A673 (cell line): Measurements from ENCODE around the gene LMAN1L. TPM values are rescaled to one million over a fixed set of nuclear protein-coding genes. Genes with fewer than 3 reads are reported as not detected.

Source experiments
- BruUV-seq: library from RNA; stranded (reverse); fragments of 400-500 nt; replicated peaks from 2 replicates; lab custom pipeline; 2021; lab: Mats Ljungman, UMichigan
- CTCF ChIA-PET: fragments of 300-600 bp; sonication (Branson Sonifier 250); formaldehyde crosslinking; loops from one replicate; lab custom pipeline; 2022; ENCODE audit warnings: antibody characterized with exemption; lab: Charles Lee
- POLR2A ChIA-PET: fragments of 300-600 bp; sonication (Branson Sonifier 250); formaldehyde crosslinking; loops from one replicate; lab custom pipeline; 2022; ENCODE audit warnings: antibody characterized with exemption; ENCODE audit not compliant: low non-redundant PET; lab: Charles Lee
- DNase-seq: peaks from one replicate; pipeline ENCODE4 v3.0.0-alpha.2; 2015; ENCODE audit warnings: low spot score
- H3K27ac ChIP-seq: fragments of 200-600 bp; sonication (generic); 2 replicates; pipeline ENCODE4 v1.5.1; 2016; ENCODE audit warnings: mixed run types, low read depth, mild to moderate bottlenecking, mixed read lengths, antibody characterized with exemption, low read length; ENCODE audit not compliant: poor library complexity, severe bottlenecking
- H3K27me3 ChIP-seq: fragments of 200-600 bp; sonication (generic); replicated peaks from 2 replicates; pipeline ENCODE4 v1.6.1; 2017; ENCODE audit warnings: mixed run types, low read depth, mild to moderate bottlenecking, mixed read lengths, antibody characterized with exemption, low read length; ENCODE audit not compliant: insufficient read depth, poor library complexity
- H3K36me3 ChIP-seq: fragments of 200-600 bp; sonication (generic); 2 replicates; pipeline ENCODE4 v1.6.1; 2016; ENCODE audit warnings: mixed run types, mild to moderate bottlenecking, mixed read lengths, antibody characterized with exemption, low read length; ENCODE audit not compliant: insufficient read depth, poor library complexity, severe bottlenecking
- H3K4me1 ChIP-seq: fragments of 200-600 bp; sonication (generic); 2 replicates; pipeline ENCODE4 v1.6.1; 2017; ENCODE audit warnings: mixed run types, mild to moderate bottlenecking, mixed read lengths, antibody characterized with exemption, low read length; ENCODE audit not compliant: insufficient read depth, poor library complexity, severe bottlenecking
- H3K4me3 ChIP-seq: fragments of 200-600 bp; sonication (generic); 2 replicates; pipeline ENCODE4 v1.5.1; 2016; ENCODE audit warnings: low read depth, mixed run types, mild to moderate bottlenecking, mixed read lengths, low read length; ENCODE audit not compliant: poor library complexity, severe bottlenecking
- H3K9me3 ChIP-seq: fragments of 200-600 bp; sonication (generic); 2 replicates; pipeline ENCODE4 v1.6.1; 2016; ENCODE audit warnings: mixed run types, low read depth, mild to moderate bottlenecking, mixed read lengths, antibody characterized with exemption, low read length; ENCODE audit not compliant: poor library complexity, severe bottlenecking
- EZH2 ChIP-seq: fragments of 200-600 bp; sonication (generic); IDR thresholded peaks from 2 replicates; pipeline ENCODE4 v1.6.1; 2017; ENCODE audit warnings: borderline replicate concordance, low read depth, mild to moderate bottlenecking, mixed read lengths, antibody characterized with exemption, low read length; ENCODE audit not compliant: poor library complexity, severe bottlenecking
- intact Hi-C: fragments of 100-400 bp; cut with micrococcal nuclease; formaldehyde crosslinking; loops from one replicate; pipeline ENCODE4 v1.10.0; 2022; ENCODE audit not compliant: unreplicated experiment
- total RNA-seq: library from RNA; stranded (reverse); gene quantifications from 2 replicates; pipeline ENCODE4 v1.2.3, GENCODE V29; 2021
- TF ChIP-seq, protein P1 (sequence below): fragments of 300-800, 200-600 bp; sonication (generic); conservative IDR thresholded peaks from 2 replicates; pipeline ENCODE4 v1.5.1; 2017; ENCODE audit warnings: low read depth, mild to moderate bottlenecking, antibody characterized with exemption, low read length, moderate library complexity, mixed read lengths

The LMAN1L gene
- total RNA-seq, 1 experiment from 2014 or later, result 0.80 TPM

DNA sequence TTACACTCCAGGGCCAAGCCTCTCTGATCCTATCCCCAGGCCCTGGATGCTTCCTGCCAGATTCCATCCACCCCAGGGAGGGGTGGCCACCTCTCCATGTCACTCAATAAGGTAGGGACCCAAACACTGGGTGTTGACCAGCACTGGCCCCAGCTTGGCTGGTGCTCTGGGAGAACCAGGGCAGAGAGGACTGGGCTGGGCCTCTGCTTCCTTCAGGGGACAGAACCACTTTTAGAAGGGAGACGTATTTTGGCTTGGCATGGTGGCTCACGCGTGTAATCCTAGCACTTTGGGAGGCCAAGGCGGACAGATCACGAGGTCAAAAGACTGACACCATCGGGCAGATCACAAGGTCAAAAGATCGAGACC is 9.1 kb downstream of the LMAN1L start:
- no peak overlapping the region for H3K27ac ChIP-seq
- H3K36me3 ChIP-seq, result no peaks in the 10 kb centered on the region
- TF ChIP-seq, protein P1, sequence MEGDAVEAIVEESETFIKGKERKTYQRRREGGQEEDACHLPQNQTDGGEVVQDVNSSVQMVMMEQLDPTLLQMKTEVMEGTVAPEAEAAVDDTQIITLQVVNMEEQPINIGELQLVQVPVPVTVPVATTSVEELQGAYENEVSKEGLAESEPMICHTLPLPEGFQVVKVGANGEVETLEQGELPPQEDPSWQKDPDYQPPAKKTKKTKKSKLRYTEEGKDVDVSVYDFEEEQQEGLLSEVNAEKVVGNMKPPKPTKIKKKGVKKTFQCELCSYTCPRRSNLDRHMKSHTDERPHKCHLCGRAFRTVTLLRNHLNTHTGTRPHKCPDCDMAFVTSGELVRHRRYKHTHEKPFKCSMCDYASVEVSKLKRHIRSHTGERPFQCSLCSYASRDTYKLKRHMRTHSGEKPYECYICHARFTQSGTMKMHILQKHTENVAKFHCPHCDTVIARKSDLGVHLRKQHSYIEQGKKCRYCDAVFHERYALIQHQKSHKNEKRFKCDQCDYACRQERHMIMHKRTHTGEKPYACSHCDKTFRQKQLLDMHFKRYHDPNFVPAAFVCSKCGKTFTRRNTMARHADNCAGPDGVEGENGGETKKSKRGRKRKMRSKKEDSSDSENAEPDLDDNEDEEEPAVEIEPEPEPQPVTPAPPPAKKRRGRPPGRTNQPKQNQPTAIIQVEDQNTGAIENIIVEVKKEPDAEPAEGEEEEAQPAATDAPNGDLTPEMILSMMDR, result no peak
- peaks cover 4% of the 10 kb centered on the region for H3K4me1 ChIP-seq
- H3K4me3 ChIP-seq, result no peak overlapping the region
- peaks cover under 1% of the 10 kb centered on the region for H3K27me3 ChIP-seq
- H3K9me3 ChIP-seq, result no peaks in the 10 kb centered on the region
- ChIA-PET CTCF (no interaction called here), POLR2A (no interaction called here)
- no peak for DNase-seq
- intact Hi-C loops, result no loop called here
- BruUV-seq, result no TSS peak

DNA sequence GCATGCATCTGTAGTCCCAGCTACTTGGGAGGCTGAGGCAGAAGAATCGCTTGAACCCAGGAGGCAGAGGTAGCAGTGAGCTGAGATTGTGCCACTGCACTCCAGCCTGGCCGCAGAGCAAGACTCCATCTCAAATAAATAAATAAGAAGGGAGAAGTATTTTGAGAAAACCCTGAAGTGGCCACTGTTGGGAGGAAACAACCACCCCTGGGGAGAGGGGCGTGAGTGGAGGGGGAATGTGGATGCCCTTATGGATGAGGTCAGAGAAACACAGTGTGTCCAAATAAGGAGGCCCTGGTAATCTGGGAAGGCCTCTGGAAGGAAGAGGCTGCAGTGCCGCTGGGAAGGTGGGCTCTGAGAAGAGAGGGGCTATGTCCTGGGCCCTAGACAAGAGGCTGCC is 9.6 kb downstream of the LMAN1L start:
- DNase-seq, result no peak
- Histone ChIP-seq H3K4me1 (peaks cover 8% of the 10 kb centered on the region), H3K4me3 (no peak overlapping the region), H3K36me3 (no peaks in the 10 kb centered on the region), H3K27me3 (peaks cover 5% of the 10 kb centered on the region), H3K27ac (no peak overlapping the region), H3K9me3 (no peaks in the 10 kb centered on the region)
- TF ChIP-seq, protein P1, result no peak
- TF ChIP-seq EZH2, result no peak
- ChIA-PET CTCF (no interaction called here), POLR2A (no interaction called here)
- no TSS peak for BruUV-seq
- intact Hi-C loops, result no loop called here

DNA sequence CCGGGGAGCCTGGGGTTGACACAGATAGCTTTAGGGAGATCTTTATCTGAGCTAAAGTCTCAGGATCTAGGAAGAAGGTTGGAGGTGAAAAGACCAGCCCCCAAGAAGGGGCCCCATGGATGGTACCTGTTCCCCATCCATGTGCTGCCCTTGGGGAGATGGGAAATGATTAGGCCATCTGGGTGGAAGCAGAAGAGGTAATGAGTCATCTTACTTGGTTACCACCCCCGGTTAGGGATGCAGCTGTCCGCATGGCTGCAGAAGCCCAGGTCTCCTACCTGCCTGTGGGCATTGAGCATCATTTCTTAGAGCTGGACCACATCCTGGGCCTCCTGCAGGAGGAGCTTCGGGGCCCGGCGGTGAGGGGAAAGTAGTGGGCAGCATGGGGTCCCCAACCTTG is 10.7 kb downstream of the LMAN1L start:
- no peak for DNase-seq
- Histone ChIP-seq H3K4me3 (no peak overlapping the region), H3K27me3 (peaks cover 15% of the 10 kb centered on the region), H3K36me3 (no peaks in the 10 kb centered on the region), H3K27ac (no peak overlapping the region), H3K4me1 (peaks cover 9% of the 10 kb centered on the region), H3K9me3 (no peaks in the 10 kb centered on the region)
- ChIA-PET POLR2A (no interaction called here), CTCF (no interaction called here)
- no peak for TF ChIP-seq EZH2
- TF ChIP-seq, protein P1, result no peak
- intact Hi-C loops, result no loop called here
- BruUV-seq, result no TSS peak
